Stimulated activated CD4-positive, alpha-beta T cell treated with anti-CD3 and anti-CD28 coated beads, Interleukin-12 subunit alpha, Interleukin-12 subunit beta, amount 100 ng/mL, for 24 hours (primary cell): ENCODE data around the gene PNPO.
A peak's percentile ranks its signal among the peaks of the same experiment; 100 is the strongest.
"Not testable (repeated sequence)": the region's sequence is repeated elsewhere in the genome, so short reads cannot be mapped to it uniquely, and the experiment has no call there.

Experiments
- DNase-seq, 2 experiments: peaks; one replicate each; pipeline ENCODE4 v3.0.0-alpha.2; 2020; ENCODE audit warnings: low read depth in 2 of 2

The PNPO gene

GRCh38 chr17:47918006-47918405, 23.4 kb upstream of the PNPO start:
- DNase-seq = no peak

- DNase-seq = no peak
Observed at GRCh38 chr17:47918991-47919390, 22.4 kb upstream of the PNPO start.

GRCh38 chr17:47919889-47920288, 21.5 kb upstream of the PNPO start:
- DNase-seq = not testable (repeated sequence)

GRCh38 chr17:47924785-47925677, 16.3 kb upstream of the PNPO start:
- DNase-seq = no peak

GRCh38 chr17:47925678-47925988, 15.7 kb upstream of the PNPO start:
- no peak for DNase-seq

GRCh38 chr17:47927821-47928400, 13.5 kb upstream of the PNPO start:
- DNase-seq = no peak

- no peak for DNase-seq
Observed at GRCh38 chr17:47928415-47928814, 13.0 kb upstream of the PNPO start.

GRCh38 chr17:47929218-47930000, 12.0 kb upstream of the PNPO start:
- no peak for DNase-seq

GRCh38 chr17:47931848-47932247, 9.5 kb upstream of the PNPO start:
- no peak for DNase-seq

- no peak for DNase-seq
Observed at GRCh38 chr17:47934856-47935255, 6.5 kb upstream of the PNPO start.

- not testable (repeated sequence) for DNase-seq
Observed at GRCh38 chr17:47935468-47935867, 5.9 kb upstream of the PNPO start.

- DNase-seq = no peak
Observed at GRCh38 chr17:47935961-47936360, 5.4 kb upstream of the PNPO start.

- no peak for DNase-seq
Observed at GRCh38 chr17:47937941-47938340, 3.4 kb upstream of the PNPO start.

GRCh38 chr17:47942096-47942510, 732 bp downstream of the PNPO start:
- DNase-seq = no peak

GRCh38 chr17:47942568-47942967, 1.2 kb downstream of the PNPO start:
- DNase-seq = no peak

- DNase-seq = no peak
Observed at GRCh38 chr17:47945080-47945479, 3.7 kb downstream of the PNPO start.

GRCh38 chr17:47945529-47946508, 4.4 kb downstream of the PNPO start:
- no peak for DNase-seq

- DNase-seq = no peak
Observed at GRCh38 chr17:47946516-47946915, 5.1 kb downstream of the PNPO start.

GRCh38 chr17:47946929-47947397, 5.6 kb downstream of the PNPO start:
- DNase-seq = peak; percentile 44 to 84

GRCh38 chr17:47948706-47949196, 7.4 kb downstream of the PNPO start:
- DNase-seq = no peak

- peak; percentile 51 to 82 for DNase-seq
Observed at GRCh38 chr17:47949197-47949759, 7.9 kb downstream of the PNPO start.
